Natural killer cell (primary cell): ENCODE data around the gene ROBO1. TPM values are rescaled to one million over a fixed set of nuclear protein-coding genes. Genes with fewer than 3 reads are reported as not detected.

Experiments used
- ATAC-seq, 3 donors: fragments of 150-1000 bp in 2 of 3; fragments of 200-7000 bp in 1 of 3; cut with Tn5 transposase; 1 replicate in 1 of 3; 2 replicates in 2 of 3; pipeline ENCODE4 v1.10.0; 2021; ENCODE audit warnings: mild to moderate bottlenecking in 2 of 3, moderate library complexity in 2 of 3
- DNase-seq, 2 donors: peaks; one replicate each; pipeline versions ENCODE4 v3.0.0 to v3.0.0-alpha.2; 2013 to 2021; ENCODE audit warnings: mixed read lengths in 1 of 2
- H3K27ac ChIP-seq: one replicate; pipeline ENCODE4 v1.5.1; 2013; ENCODE audit warnings: mild to moderate bottlenecking, low read length
- H3K27me3 ChIP-seq: one replicate; pipeline ENCODE4 v1.6.1; 2013; ENCODE audit warnings: low read length; ENCODE audit not compliant: control insufficient read depth, insufficient read depth
- H3K36me3 ChIP-seq: one replicate; pipeline ENCODE4 v1.6.1; 2013; ENCODE audit warnings: low read length; ENCODE audit not compliant: control insufficient read depth, insufficient read depth
- H3K4me1 ChIP-seq: one replicate; pipeline ENCODE4 v1.6.1; 2013; ENCODE audit warnings: low read length; ENCODE audit not compliant: control insufficient read depth, insufficient read depth
- H3K4me3 ChIP-seq: one replicate; pipeline ENCODE4 v1.5.1; 2013; ENCODE audit warnings: low read length
- H3K9me3 ChIP-seq: one replicate; pipeline ENCODE4 v1.6.1; 2013; ENCODE audit warnings: low read length; ENCODE audit not compliant: control insufficient read depth, insufficient read depth
- H3K27ac Mint-ChIP-seq, 2 donors: one replicate each; pipeline ENCODE4 v1.8.0; 2022; ENCODE audit warnings: mild to moderate bottlenecking in 2 of 2, mixed read lengths in 2 of 2, moderate library complexity in 1 of 2
- H3K27me3 Mint-ChIP-seq, 2 donors: one replicate each; pipeline ENCODE4 v1.8.0; 2022; ENCODE audit warnings: low read depth in 2 of 2, mixed read lengths in 2 of 2
- H3K36me3 Mint-ChIP-seq: one replicate; pipeline ENCODE4 v1.8.0; 2022; ENCODE audit warnings: mixed read lengths
- H3K4me1 Mint-ChIP-seq, 2 donors: one replicate each; pipeline ENCODE4 v1.8.0; 2022; ENCODE audit warnings: mixed read lengths in 2 of 2
- H3K4me3 Mint-ChIP-seq: one replicate; pipeline ENCODE4 v1.8.0; 2022; ENCODE audit warnings: mild to moderate bottlenecking, moderate library complexity, mixed read lengths
- H3K9me3 Mint-ChIP-seq, 2 donors: one replicate each; pipeline ENCODE4 v1.8.0; 2022; ENCODE audit warnings: mixed read lengths in 2 of 2
- CTCF ChIP-seq: fragments of 200-600 bp; IDR thresholded peaks from one replicate; pipeline ENCODE4 v1.8.0; 2022; ENCODE audit warnings: antibody characterized with exemption
- WGBS: methylation state at CpG from one replicate; pipeline ENCODE4 v1.1.7; 2013; ENCODE audit warnings: missing lambda C conversion rate; ENCODE audit not compliant: insufficient coverage; 5-methylcytosine and 5-hydroxymethylcytosine counted together
- intact Hi-C: fragments of 100-400 bp; cut with micrococcal nuclease; formaldehyde crosslinking; loops from one replicate; pipeline ENCODE4 v1.14.2; 2022
- total RNA-seq, 4 donors: library from RNA; stranded (reverse); fragments of 120-200 nt in 1 of 4; gene quantifications; one replicate each; pipeline versions ENCODE4 v1.2.3 to v1.2.4, GENCODE V29; 2013 to 2022

Gene ROBO1
- total RNA-seq, 3 donors from 2014 or later (not counting 1 experiment from before 2014, with no cell fraction given), result 0.07 TPM; not detected in 2

- TF ChIP-seq CTCF, result no peak
- no peaks in the 10 kb centered on the region for H3K27me3 Mint-ChIP-seq
- H3K4me1 ChIP-seq, result no peaks in the 10 kb centered on the region
- no peaks in the 10 kb centered on the region for H3K4me1 Mint-ChIP-seq
- intact Hi-C loops, result no loop called here
- ATAC-seq (no peak), DNase-seq (no peak)
- H3K9me3 Mint-ChIP-seq, result peaks cover 5 to 7% of the 10 kb centered on the region in 2 donors
- H3K27ac ChIP-seq, result no peak overlapping the region
- no peaks in the 10 kb centered on the region for H3K27me3 ChIP-seq
- H3K36me3 Mint-ChIP-seq, result no peaks in the 10 kb centered on the region
- H3K36me3 ChIP-seq, result no peaks in the 10 kb centered on the region
- no peak overlapping the region for H3K27ac Mint-ChIP-seq
- H3K4me3 Mint-ChIP-seq, result no peak overlapping the region
- peaks cover 2% of the 10 kb centered on the region for H3K9me3 ChIP-seq
- no CpG with 5 or more reads among the region's 1 CpG for WGBS
- no peak overlapping the region for H3K4me3 ChIP-seq
Observed at GRCh38 chr3:79555655-79556054, 212.1 kb downstream of the ROBO1 start.

GRCh38 chr3:79551997-79552396 lies 215.8 kb downstream of the ROBO1 start:
- no CpG with 5 or more reads among the region's 4 CpGs for WGBS
- no peak overlapping the region for H3K4me3 ChIP-seq
- H3K36me3 ChIP-seq, result no peaks in the 10 kb centered on the region
- no peaks in the 10 kb centered on the region for H3K27me3 Mint-ChIP-seq
- no peak overlapping the region for H3K27ac ChIP-seq
- no peak for ATAC-seq
- H3K36me3 Mint-ChIP-seq, result no peaks in the 10 kb centered on the region
- TF ChIP-seq CTCF, result no peak
- H3K27ac Mint-ChIP-seq, result no peak overlapping the region
- H3K4me1 ChIP-seq, result no peaks in the 10 kb centered on the region
- intact Hi-C loops, result no loop called here
- H3K4me1 Mint-ChIP-seq, result no peaks in the 10 kb centered on the region
- no peak overlapping the region for H3K4me3 Mint-ChIP-seq
- no peak for DNase-seq
- H3K27me3 ChIP-seq, result no peaks in the 10 kb centered on the region
- H3K9me3 Mint-ChIP-seq, result peaks cover 2 to 9% of the 10 kb centered on the region in 2 donors
- H3K9me3 ChIP-seq, result no peaks in the 10 kb centered on the region

GRCh38 chr3:79551321-79551892 lies 216.4 kb downstream of the ROBO1 start:
- intact Hi-C loops, result no loop called here
- H3K36me3 Mint-ChIP-seq, result no peaks in the 10 kb centered on the region
- no peak for ATAC-seq

More at GRCh38 chr3:79551321-79551892, 216.4 kb downstream of the ROBO1 start:
- DNase-seq, result no peak
- no peaks in the 10 kb centered on the region for H3K27me3 ChIP-seq
- TF ChIP-seq CTCF, result no peak
- H3K9me3 ChIP-seq, result no peaks in the 10 kb centered on the region
- H3K27ac ChIP-seq, result no peak overlapping the region
- Mint-ChIP-seq H3K9me3 (peaks cover 0 to 9% of the 10 kb centered on the region in 2 donors), H3K27ac (no peak overlapping the region), H3K4me1 (no peaks in the 10 kb centered on the region), H3K4me3 (no peak overlapping the region), H3K27me3 (no peaks in the 10 kb centered on the region)
- no peaks in the 10 kb centered on the region for H3K36me3 ChIP-seq
- 83% methylated on average over 2 of the region's 2 CpGs for WGBS
- H3K4me1 ChIP-seq, result no peaks in the 10 kb centered on the region
- H3K4me3 ChIP-seq, result no peak overlapping the region
